AG10803 (cell line): ENCODE measurements around the gene TBX1.
"Not testable (repeated sequence)": the region's sequence is repeated elsewhere in the genome, so short reads cannot be mapped to it uniquely, and the experiment has no call there.

Experiments used
- DNase-seq: peaks from one replicate; pipeline ENCODE4 v3.0.0; 2010; ENCODE audit warnings: low read depth
- H3K4me3 ChIP-seq: 2 replicates; pipeline ENCODE4 v1.5.1; 2011; ENCODE audit warnings: mild to moderate bottlenecking, low read length, control low read depth
- CTCF ChIP-seq: conservative IDR thresholded peaks from 2 replicates; pipeline ENCODE4 v1.5.1; 2011; ENCODE audit warnings: mild to moderate bottlenecking, low read length, control low read depth, inconsistent platforms

Gene TBX1

GRCh38 chr22:19723232-19723982 is 37.2 kb upstream of the TBX1 start, which contains the start of gene GP1BB:
Gene GP1BB, plus strand, starts transcription at chr22:19723539. Its CDS starts 31 bp downstream, at chr22:19723570.
- no peak within 1 kb of the TSS for H3K4me3 ChIP-seq
- DNase-seq: no peak
- no peak for TF ChIP-seq CTCF

GRCh38 chr22:19723983-19724827 is 36.4 kb upstream of the TBX1 start:
- DNase-seq: no peak
- H3K4me3 ChIP-seq: no peak overlapping the region
- no peak for TF ChIP-seq CTCF

- no peak for DNase-seq
- no peak for TF ChIP-seq CTCF
- H3K4me3 ChIP-seq: no peak overlapping the region
These were observed 35.5 kb upstream of the TBX1 start for GRCh38 chr22:19724927-19725661.

- H3K4me3 ChIP-seq, DNase-seq: not testable (repeated sequence)
These were observed 34.4 kb upstream of the TBX1 start for GRCh38 chr22:19726064-19726788.

- no peak overlapping the region for H3K4me3 ChIP-seq
- TF ChIP-seq CTCF: no peak
- DNase-seq: no peak
These were observed 33.0 kb upstream of the TBX1 start for GRCh38 chr22:19727310-19728150.

- no peak for DNase-seq
- no peak for TF ChIP-seq CTCF
These were observed 32.3 kb upstream of the TBX1 start for GRCh38 chr22:19728271-19728670.

More at GRCh38 chr22:19728271-19728670, 32.3 kb upstream of the TBX1 start:
- no peak overlapping the region for H3K4me3 ChIP-seq
